Gastrocnemius medialis (tissue), 4 donors: ENCODE measurements around the gene NHEJ1. TPM values are rescaled to one million over a fixed set of nuclear protein-coding genes. Genes with fewer than 3 reads are reported as not detected.

ENCODE experiments used
- ATAC-seq, 2 donors: fragments of 150-250 bp; one replicate each; pipeline ENCODE4 v1.9.1; 2016
- DNase-seq, 2 donors: peaks; one replicate each; pipeline ENCODE4 v3.0.0-alpha.2; 2019
- H3K27ac ChIP-seq, 4 donors: fragments of 200-600 bp; sonication (generic); 1 replicate in 1 of 4; 2 replicates in 3 of 4; pipeline ENCODE4 v1.5.1; 2016 to 2018; ENCODE audit warnings: mild to moderate bottlenecking in 2 of 4, moderate library complexity in 1 of 4
- H3K27me3 ChIP-seq, 3 donors: fragments of 200-600 bp; sonication (generic) in 2 of 3; 1 replicate in 1 of 3; 2 replicates in 2 of 3; pipeline versions ENCODE4 v1.5.1 to v1.6.0; 2016 to 2019; ENCODE audit warnings: mild to moderate bottlenecking in 1 of 3, moderate library complexity in 1 of 3
- H3K36me3 ChIP-seq, 2 donors: fragments of 200-600 bp; sonication (generic) in 1 of 2; one replicate each; pipeline ENCODE4 v1.5.1; 2017 to 2018
- H3K4me1 ChIP-seq, 2 donors: fragments of 200-600 bp; sonication (generic) in 1 of 2; one replicate each; pipeline ENCODE4 v1.5.1; 2016 to 2017; ENCODE audit warnings: mild to moderate bottlenecking in 2 of 2
- H3K4me3 ChIP-seq, 4 donors: fragments of 200-600 bp; sonication (generic) in 3 of 4; 1 replicate in 1 of 4; 2 replicates in 3 of 4; pipeline ENCODE4 v1.5.1; 2016 to 2019; ENCODE audit warnings: mild to moderate bottlenecking in 2 of 4
- H3K9me3 ChIP-seq, 3 donors: fragments of 200-600 bp; sonication (generic) in 2 of 3; 1 replicate in 1 of 3; 2 replicates in 2 of 3; pipeline ENCODE4 v1.5.1; 2016 to 2019
- POLR2A ChIP-seq, 2 donors: fragments of 450-650 bp; IDR thresholded peaks; one replicate each; pipeline ENCODE4 v1.6.1; 2017; ENCODE audit warnings: antibody characterized with exemption in 2 of 2, mild to moderate bottlenecking in 2 of 2, moderate library complexity in 2 of 2
- in situ Hi-C, 4 donors: fragments of 200-750 bp; cut with MboI; loops; one replicate each; pipeline versions ENCODE4 v1.15.0 to v1.8.0; 2017; ENCODE audit warnings: low sequenced_read_pairs in 4 of 4
- intact Hi-C: fragments of 100-400 bp; cut with DNase I; formaldehyde crosslinking; loops from one replicate; pipeline ENCODE4 v1.15.1; 2023; ENCODE audit warnings: low total_unique reads
- total RNA-seq, 4 donors: library from RNA; depleted of rRNA; stranded (reverse); fragments of >200 nt; gene quantifications; one replicate each; pipeline versions ENCODE4 v1.1.0 to v1.2.3, GENCODE V29; 2016
- TF ChIP-seq, protein P1 (sequence below), 5 experiments: fragments of 450-650 bp in 3 of 5; fragments of 200-600 bp in 2 of 5; sonication (generic) in 2 of 5; IDR thresholded peaks in 4 of 5; conservative IDR thresholded peaks in 1 of 5; 1 replicate in 4 of 5; 2 replicates in 1 of 5; pipeline ENCODE4 v1.5.1; 2016 to 2019; ENCODE audit warnings: antibody characterized with exemption in 5 of 5, mild to moderate bottlenecking in 3 of 5, moderate library complexity in 3 of 5

Gene NHEJ1
- total RNA-seq, 4 donors from 2014 or later: 24.5 to 39.0 (median 26.4) TPM

DNA sequence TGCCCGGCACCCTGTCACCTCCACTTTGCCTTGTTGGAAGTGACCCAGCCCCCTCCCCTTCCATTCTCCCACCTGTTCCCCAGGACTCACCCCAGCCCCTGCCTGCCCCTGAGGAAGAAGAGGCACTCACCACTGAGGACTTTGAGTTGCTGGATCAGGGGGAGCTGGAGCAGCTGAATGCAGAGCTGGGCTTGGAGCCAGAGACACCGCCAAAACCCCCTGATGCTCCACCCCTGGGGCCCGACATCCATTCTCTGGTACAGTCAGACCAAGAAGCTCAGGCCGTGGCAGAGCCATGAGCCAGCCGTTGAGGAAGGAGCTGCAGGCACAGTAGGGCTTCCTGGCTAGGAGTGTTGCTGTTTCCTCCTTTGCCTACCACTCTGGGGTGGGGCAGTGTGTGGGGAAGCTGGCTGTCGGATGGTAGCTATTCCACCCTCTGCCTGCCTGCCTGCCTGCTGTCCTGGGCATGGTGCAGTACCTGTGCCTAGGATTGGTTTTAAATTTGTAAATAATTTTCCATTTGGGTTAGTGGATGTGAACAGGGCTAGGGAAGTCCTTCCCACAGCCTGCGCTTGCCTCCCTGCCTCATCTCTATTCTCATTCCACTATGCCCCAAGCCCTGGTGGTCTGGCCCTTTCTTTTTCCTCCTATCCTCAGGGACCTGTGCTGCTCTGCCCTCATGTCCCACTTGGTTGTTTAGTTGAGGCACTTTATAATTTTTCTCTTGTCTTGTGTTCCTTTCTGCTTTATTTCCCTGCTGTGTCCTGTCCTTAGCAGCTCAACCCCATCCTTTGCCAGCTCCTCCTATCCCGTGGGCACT, 21.9 kb upstream of the NHEJ1 start:
- TF ChIP-seq POLR2A (IDR thresholded peaks at IDR 0.05): no peak
- TF ChIP-seq, protein P1, sequence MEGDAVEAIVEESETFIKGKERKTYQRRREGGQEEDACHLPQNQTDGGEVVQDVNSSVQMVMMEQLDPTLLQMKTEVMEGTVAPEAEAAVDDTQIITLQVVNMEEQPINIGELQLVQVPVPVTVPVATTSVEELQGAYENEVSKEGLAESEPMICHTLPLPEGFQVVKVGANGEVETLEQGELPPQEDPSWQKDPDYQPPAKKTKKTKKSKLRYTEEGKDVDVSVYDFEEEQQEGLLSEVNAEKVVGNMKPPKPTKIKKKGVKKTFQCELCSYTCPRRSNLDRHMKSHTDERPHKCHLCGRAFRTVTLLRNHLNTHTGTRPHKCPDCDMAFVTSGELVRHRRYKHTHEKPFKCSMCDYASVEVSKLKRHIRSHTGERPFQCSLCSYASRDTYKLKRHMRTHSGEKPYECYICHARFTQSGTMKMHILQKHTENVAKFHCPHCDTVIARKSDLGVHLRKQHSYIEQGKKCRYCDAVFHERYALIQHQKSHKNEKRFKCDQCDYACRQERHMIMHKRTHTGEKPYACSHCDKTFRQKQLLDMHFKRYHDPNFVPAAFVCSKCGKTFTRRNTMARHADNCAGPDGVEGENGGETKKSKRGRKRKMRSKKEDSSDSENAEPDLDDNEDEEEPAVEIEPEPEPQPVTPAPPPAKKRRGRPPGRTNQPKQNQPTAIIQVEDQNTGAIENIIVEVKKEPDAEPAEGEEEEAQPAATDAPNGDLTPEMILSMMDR (IDR thresholded peaks at IDR 0.05 in 4 of 5, conservative IDR thresholded peaks at IDR 0.05 in 1 of 5): no peak
- in situ Hi-C loops (no loop called here), intact Hi-C loops (no loop called here)
- no peaks in the 10 kb centered on the region for H3K9me3 ChIP-seq
- no peak overlapping the region for H3K4me3 ChIP-seq
- DNase-seq: no peak
- H3K27me3 ChIP-seq: no peaks in the 10 kb centered on the region
- peaks cover 9 to 13% of the 10 kb centered on the region in 2 donors for H3K4me1 ChIP-seq
- no peak overlapping the region for H3K27ac ChIP-seq
- H3K36me3 ChIP-seq: peaks cover 0 to 52% of the 10 kb centered on the region in 2 donors
- no peak for ATAC-seq

DNA sequence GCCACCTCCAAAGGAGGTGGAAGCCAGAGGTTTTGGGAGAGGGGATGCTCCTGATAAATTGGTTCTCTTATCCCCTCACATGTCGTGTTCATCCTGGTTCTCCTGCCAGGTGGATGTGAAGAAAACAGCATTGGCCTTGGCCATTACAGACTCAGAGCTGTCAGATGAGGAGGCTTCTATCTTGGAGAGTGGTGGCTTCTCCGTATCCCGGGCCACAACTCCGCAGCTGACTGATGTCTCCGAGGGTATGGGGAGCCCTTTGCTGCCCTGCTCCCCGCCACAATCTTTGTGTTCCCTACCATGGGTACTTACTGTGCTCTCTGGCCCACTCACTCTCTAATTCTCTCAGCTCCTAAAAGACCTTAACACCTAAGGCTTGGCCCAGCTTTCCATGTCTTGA, 20.9 kb upstream of the NHEJ1 start:
- peaks cover 9 to 13% of the 10 kb centered on the region in 2 donors for H3K4me1 ChIP-seq
- ATAC-seq (no peak), DNase-seq (no peak)
- H3K4me3 ChIP-seq: no peak overlapping the region
- no peak for TF ChIP-seq POLR2A (IDR thresholded peaks at IDR 0.05)
- TF ChIP-seq, protein P1 (IDR thresholded peaks at IDR 0.05 in 4 of 5, conservative IDR thresholded peaks at IDR 0.05 in 1 of 5): no peak
- intact Hi-C loops: no loop called here
- H3K9me3 ChIP-seq: no peaks in the 10 kb centered on the region
- in situ Hi-C loops: no loop called here
- peaks cover 0 to 52% of the 10 kb centered on the region in 2 donors for H3K36me3 ChIP-seq
- no peaks in the 10 kb centered on the region for H3K27me3 ChIP-seq
- H3K27ac ChIP-seq: no peak overlapping the region

DNA sequence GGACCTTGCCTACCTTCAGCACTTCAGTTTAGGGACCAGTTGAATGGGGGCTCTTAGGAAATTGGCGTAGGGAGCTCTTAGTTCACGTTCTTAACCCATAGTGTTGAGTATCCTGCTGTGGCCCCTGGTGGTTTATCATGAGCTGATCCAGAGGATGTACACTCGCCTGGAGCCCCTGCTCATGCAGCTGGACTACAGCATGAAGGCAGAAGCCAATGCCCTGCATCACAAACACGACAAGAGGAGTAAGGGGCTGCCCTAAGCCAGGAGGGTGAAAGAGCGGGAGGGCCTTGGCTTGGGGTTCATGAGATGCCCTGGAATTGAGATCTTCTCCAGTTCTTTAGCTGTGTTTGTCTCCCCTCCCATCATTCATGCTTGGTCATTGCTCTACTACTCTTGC, 20.3 kb upstream of the NHEJ1 start:
- H3K4me1 ChIP-seq: peaks cover 11 to 14% of the 10 kb centered on the region in 2 donors
- in situ Hi-C loops (no loop called here), intact Hi-C loops (no loop called here)
- ATAC-seq: no peak
- H3K9me3 ChIP-seq: no peaks in the 10 kb centered on the region
- H3K36me3 ChIP-seq: peaks cover 0 to 52% of the 10 kb centered on the region in 2 donors
- DNase-seq: no peak
- H3K27ac ChIP-seq: no peak overlapping the region
- no peak overlapping the region for H3K4me3 ChIP-seq
- TF ChIP-seq, protein P1 (IDR thresholded peaks at IDR 0.05 in 4 of 5, conservative IDR thresholded peaks at IDR 0.05 in 1 of 5): no peak
- TF ChIP-seq POLR2A (IDR thresholded peaks at IDR 0.05): no peak
- H3K27me3 ChIP-seq: no peaks in the 10 kb centered on the region

DNA sequence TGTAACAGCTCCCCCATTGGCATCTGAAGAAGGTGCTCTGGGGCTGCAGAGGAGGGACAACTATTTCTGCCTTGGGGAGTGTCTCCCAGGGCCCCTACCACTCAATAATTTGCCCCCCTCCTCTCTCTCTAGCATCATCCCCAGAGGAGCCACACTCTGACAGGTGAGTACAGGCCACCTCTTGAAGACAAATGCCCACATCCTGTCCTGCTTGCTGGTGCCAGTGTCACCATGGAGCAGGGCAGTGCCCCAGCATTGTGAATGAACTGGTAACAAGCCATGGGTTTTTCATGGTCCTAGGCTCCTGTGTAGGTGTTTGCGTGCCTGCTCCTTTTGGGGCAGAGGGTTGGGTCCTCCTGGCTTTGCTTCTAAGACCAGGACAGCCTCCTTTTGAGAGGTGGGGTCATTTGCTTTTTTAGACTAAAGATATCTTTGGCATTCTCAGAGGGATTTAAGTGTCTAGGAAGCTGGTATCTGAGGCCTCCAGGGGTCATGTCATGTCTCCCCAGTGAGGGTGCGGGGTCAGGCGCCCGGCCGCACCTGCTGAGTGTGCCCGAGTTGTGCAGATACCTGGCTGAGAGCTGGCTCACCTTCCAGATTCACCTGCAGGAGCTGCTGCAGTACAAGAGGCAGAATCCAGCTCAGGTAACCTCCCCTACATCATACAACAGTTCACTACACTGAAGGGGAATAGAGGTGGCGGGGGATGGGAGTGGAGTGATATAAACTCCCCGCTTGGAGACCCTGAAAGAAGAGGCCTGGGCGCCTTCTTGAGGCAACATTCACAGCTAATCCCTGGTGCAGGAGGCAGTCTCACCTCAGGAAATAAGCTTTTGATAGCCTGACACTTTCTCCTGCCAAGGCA, 19.2 kb upstream of the NHEJ1 start:
- intact Hi-C loops (loop anchor here (5.0 kb wide), 1 partner anchor 207 kb away; the partner anchor contains the start of gene DNPEP), in situ Hi-C loops (no loop called here)
- no peak for DNase-seq

More for the DNA sequence above, 19.2 kb upstream of the NHEJ1 start:
- Histone ChIP-seq H3K27me3 (no peaks in the 10 kb centered on the region), H3K9me3 (no peaks in the 10 kb centered on the region), H3K27ac (no peak overlapping the region), H3K4me1 (peaks cover 17 to 21% of the 10 kb centered on the region in 2 donors), H3K4me3 (peak overlapping the region in 1 of 4 donors; percentile 86), H3K36me3 (peaks cover 0 to 59% of the 10 kb centered on the region in 2 donors)
- ATAC-seq: no peak
- TF ChIP-seq POLR2A (IDR thresholded peaks at IDR 0.05): no peak
- TF ChIP-seq, protein P1 (IDR thresholded peaks at IDR 0.05 in 4 of 5, conservative IDR thresholded peaks at IDR 0.05 in 1 of 5): no peak
